BJ (cell line): ENCODE data around the gene SEH1L. TPM values are rescaled to one million over a fixed set of nuclear protein-coding genes. Genes with fewer than 3 reads are reported as not detected.
"Not testable (repeated sequence)": the region's sequence is repeated elsewhere in the genome, so short reads cannot be mapped to it uniquely, and the experiment has no call there.

ENCODE experiments used
- CTCF ChIA-PET: fragments of 350-600 bp; formaldehyde crosslinking; extraction: SDS; loops from one replicate; lab custom pipeline; 2021; ENCODE audit warnings: antibody characterized with exemption, inconsistent platforms; lab: Yijun Ruan, JAX
- POLR2A ChIA-PET: fragments of 300-600 bp; sonication (Branson Sonifier 250); formaldehyde crosslinking; extraction: SDS; loops from one replicate; lab custom pipeline; 2021; ENCODE audit warnings: antibody characterized with exemption; lab: Charles Lee
- DNase-seq: peaks from one replicate; pipeline ENCODE4 v3.0.0-alpha.2; 2011; ENCODE audit warnings: low read depth
- H3K27me3 ChIP-seq: 2 replicates; pipeline ENCODE4 v1.6.0; 2011; ENCODE audit warnings: low read length; ENCODE audit not compliant: control insufficient read depth, insufficient read depth
- H3K36me3 ChIP-seq: 2 replicates; pipeline ENCODE4 v1.5.1; 2011; ENCODE audit warnings: low read length; ENCODE audit not compliant: control insufficient read depth, insufficient read depth
- H3K4me3 ChIP-seq: 2 replicates; pipeline ENCODE4 v1.5.1; 2011; ENCODE audit warnings: low read depth, mild to moderate bottlenecking, control low read depth, low read length
- polyA minus RNA-seq: library from RNA; depleted of rRNA, polyadenylated mRNA; stranded (reverse); fragments of >200 nt; gene quantifications from 2 replicates; pipeline ENCODE4 v1.2.3, GENCODE V29; 2011; rRNA and poly(A)+ RNA removed
- polyA plus RNA-seq: library from polyadenylated mRNA; depleted of rRNA; stranded (reverse); fragments of >200 nt; gene quantifications from 2 replicates; pipeline ENCODE4 v1.2.3, GENCODE V29; 2011; rRNA removed
- TF ChIP-seq, protein P1 (sequence below): IDR thresholded peaks from 2 replicates; pipeline ENCODE4 v1.5.1; 2011; ENCODE audit warnings: low read depth, mild to moderate bottlenecking, control low read depth, inconsistent platforms, low read length, moderate library complexity; ENCODE audit not compliant: insufficient read depth

SEH1L gene, protein sequence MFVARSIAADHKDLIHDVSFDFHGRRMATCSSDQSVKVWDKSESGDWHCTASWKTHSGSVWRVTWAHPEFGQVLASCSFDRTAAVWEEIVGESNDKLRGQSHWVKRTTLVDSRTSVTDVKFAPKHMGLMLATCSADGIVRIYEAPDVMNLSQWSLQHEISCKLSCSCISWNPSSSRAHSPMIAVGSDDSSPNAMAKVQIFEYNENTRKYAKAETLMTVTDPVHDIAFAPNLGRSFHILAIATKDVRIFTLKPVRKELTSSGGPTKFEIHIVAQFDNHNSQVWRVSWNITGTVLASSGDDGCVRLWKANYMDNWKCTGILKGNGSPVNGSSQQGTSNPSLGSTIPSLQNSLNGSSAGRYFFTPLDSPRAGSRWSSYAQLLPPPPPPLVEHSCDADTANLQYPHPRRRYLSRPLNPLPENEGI
- 32.3 and 59.0 TPM in 2 replicates for polyA plus RNA-seq
- polyA minus RNA-seq = 50.5 and 56.8 TPM in 2 replicates

DNA sequence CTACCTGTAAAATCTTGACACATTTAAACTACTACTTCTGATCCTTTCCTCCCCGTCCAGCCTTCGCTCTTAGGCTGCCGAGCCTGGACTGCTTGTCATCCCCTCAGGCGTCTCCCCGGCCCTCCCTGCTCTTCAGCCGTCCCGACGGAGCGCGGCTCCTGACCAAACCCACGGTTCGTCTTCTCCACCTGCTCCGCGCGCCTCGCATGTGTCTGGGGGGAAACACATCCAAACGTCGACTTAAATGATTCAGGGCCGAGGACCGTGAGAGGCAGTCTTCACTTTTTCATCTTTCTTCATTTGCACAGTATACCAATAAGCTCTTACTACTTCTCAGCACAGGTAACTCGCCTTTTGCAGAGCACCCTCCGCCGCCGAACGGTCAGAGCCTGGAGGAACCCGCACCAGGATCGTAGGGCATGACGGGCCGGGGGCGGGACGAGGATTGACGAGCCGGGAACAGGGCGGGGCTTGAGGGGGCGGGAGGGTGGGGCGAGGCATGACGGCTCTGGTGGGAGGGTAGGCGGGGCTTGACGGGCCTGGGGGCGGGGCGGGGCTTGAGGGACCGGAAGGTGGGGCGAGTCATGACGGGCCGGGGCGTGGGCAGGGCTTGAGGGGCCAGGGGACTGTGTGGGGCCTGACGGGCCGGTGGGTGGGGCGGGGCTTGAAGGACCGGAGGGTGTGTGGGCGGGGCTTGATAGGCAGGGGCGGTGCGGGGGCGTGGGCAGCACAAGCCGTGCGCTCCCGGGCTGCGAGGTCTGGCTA lies at the start of gene SEH1L:
Gene SEH1L, plus strand, starts transcription at position 727 of the 765 bp plus-strand sequence. CDS start 111 bp downstream, outside the sequence.
- DNase-seq = peak; percentile 76
- POLR2A ChIA-PET = interaction anchor here (0.7 kb wide), 1 partner anchor 52 kb away, joined by 5 read pairs; no protein-coding TSS in a partner anchor
- TF ChIP-seq, protein P1, sequence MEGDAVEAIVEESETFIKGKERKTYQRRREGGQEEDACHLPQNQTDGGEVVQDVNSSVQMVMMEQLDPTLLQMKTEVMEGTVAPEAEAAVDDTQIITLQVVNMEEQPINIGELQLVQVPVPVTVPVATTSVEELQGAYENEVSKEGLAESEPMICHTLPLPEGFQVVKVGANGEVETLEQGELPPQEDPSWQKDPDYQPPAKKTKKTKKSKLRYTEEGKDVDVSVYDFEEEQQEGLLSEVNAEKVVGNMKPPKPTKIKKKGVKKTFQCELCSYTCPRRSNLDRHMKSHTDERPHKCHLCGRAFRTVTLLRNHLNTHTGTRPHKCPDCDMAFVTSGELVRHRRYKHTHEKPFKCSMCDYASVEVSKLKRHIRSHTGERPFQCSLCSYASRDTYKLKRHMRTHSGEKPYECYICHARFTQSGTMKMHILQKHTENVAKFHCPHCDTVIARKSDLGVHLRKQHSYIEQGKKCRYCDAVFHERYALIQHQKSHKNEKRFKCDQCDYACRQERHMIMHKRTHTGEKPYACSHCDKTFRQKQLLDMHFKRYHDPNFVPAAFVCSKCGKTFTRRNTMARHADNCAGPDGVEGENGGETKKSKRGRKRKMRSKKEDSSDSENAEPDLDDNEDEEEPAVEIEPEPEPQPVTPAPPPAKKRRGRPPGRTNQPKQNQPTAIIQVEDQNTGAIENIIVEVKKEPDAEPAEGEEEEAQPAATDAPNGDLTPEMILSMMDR = no peak
- Histone ChIP-seq H3K36me3 (no peaks in the 10 kb centered on the region), H3K27me3 (no peaks in the 10 kb centered on the region), H3K4me3 (peak within 1 kb of the TSS; percentile 85)
- CTCF ChIA-PET = no interaction called here

DNA sequence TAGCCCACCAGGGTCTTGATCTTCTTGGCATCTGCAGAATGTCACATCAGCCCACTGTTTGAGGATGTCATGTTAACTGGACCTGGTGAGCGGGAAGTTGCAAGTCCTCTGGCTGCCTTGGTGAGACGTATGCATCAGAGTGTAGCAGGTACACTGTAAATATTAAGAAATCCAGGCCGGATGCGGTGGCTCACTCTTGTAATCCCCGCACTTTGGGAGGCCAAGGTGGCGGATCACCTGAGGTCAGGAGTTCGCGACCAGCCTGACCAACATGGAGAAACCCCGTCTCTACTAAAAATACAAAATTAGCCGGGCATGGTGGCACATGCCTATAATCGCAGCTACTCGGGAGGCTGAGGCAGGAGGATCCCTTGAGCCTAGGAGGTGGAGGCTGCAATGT lies 46.6 kb upstream of the SEH1L start:
- CTCF ChIA-PET = interaction anchor here (4.4 kb wide), 1 partner anchor 157 kb away, joined by 26 read pairs; no protein-coding TSS in a partner anchor
- DNase-seq, H3K36me3 ChIP-seq, H3K27me3 ChIP-seq, H3K4me3 ChIP-seq, POLR2A ChIA-PET: not testable (repeated sequence)

DNA sequence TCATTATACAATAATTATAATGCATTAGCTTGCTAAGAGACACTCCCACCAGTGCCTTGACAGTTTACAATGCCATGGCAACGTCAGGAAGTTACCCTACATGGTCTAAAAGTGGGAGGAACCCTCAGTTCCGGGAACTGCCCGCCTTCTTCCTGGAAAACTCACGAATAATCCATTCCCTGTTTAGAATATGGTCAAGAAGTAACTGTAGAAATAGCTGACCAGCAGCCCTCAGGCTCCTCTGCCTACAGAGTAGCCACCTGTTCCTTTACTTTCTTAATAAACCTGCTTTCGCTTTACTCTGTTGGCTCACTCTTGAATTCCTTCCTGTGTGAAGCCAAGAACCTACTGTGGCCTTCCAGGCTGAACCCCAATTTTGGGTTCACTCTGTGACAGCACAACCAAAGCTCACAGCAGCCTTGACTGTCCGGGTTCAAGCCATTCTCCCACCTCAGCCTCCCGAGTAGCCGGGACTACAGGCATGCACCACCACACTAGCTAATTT lies 43.7 kb upstream of the SEH1L start:
- DNase-seq = no peak
- POLR2A ChIA-PET = interaction anchor here (0.5 to 0.7 kb wide), 2 partner anchors 9 to 127 kb away, joined by 4 to 9 read pairs; no protein-coding TSS in a partner anchor

DNA sequence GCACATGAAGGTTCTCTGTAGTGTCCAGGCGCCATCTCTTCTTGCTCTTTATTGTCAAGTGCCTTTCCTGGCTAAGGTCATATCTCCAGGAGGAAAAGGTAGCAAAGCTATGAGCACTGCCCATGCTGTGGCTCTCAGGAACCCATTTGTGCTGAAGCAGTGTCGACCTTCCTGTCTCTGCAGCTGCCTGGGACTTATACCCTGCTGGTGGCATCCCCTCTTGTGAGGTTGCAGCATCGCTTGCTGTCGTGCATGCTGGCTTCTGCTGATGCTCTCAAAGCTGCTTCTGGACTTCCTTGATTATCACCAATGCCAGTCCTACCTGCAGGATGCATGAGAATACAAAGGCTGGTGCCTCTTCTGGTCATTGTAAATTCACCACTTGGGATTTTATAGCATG lies 41.7 kb upstream of the SEH1L start:
- no peaks in the 10 kb centered on the region for H3K36me3 ChIP-seq
- H3K27me3 ChIP-seq = 0 out of 2 replicates have a peak, but pooled peaks cover 1% of the 10 kb centered on the region
- TF ChIP-seq, protein P1 = no peak
- CTCF ChIA-PET = interaction anchor here (0.9 to 1.4 kb wide), 2 partner anchors 10 to 13 kb away, joined by 3 to 5 read pairs; no protein-coding TSS in a partner anchor
- H3K4me3 ChIP-seq = no peak overlapping the region
- POLR2A ChIA-PET = no interaction called here
- DNase-seq = no peak

More for the DNA sequence above, 43.7 kb upstream of the SEH1L start:
- TF ChIP-seq, protein P1 = no peak
- Histone ChIP-seq H3K36me3 (no peaks in the 10 kb centered on the region), H3K4me3 (no peak overlapping the region), H3K27me3 (0 out of 2 replicates have a peak, but pooled peaks cover 1% of the 10 kb centered on the region)
- CTCF ChIA-PET = interaction anchor here (0.6 to 2.9 kb wide), 7 partner anchors 11 to 177 kb away, joined by 3 to 13 read pairs (median 4); no protein-coding TSS in a partner anchor

DNA sequence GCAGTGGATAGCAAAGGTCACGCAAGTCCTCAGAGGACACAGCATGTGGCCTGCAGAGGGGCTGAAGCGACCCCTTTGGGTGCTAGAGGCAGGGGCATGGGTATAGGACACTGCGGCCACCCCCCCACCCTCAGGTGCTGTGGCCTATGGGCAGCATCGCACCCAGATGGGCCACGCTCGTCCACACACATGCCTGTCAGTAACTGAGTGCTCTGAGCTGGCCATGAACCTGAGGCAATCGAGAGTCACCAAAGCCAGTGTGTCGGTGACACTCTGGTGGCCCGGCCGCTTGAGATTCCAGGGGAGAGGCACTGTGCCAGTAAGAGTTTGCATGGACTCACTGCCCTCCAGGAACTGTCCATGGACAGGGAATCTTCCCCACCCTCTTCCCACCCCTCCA lies 41.0 kb upstream of the SEH1L start:
- Histone ChIP-seq H3K27me3 (0 out of 2 replicates have a peak, but pooled peaks cover 1% of the 10 kb centered on the region), H3K4me3 (no peak overlapping the region), H3K36me3 (no peaks in the 10 kb centered on the region)
- no peak for DNase-seq
- TF ChIP-seq, protein P1 = no peak
- CTCF ChIA-PET = interaction anchor here (1.4 to 1.6 kb wide), 2 partner anchors 13 to 14 kb away, joined by 3 to 5 read pairs; no protein-coding TSS in a partner anchor
- POLR2A ChIA-PET = no interaction called here
